ENCODE data around the gene HADHA.

DNA sequence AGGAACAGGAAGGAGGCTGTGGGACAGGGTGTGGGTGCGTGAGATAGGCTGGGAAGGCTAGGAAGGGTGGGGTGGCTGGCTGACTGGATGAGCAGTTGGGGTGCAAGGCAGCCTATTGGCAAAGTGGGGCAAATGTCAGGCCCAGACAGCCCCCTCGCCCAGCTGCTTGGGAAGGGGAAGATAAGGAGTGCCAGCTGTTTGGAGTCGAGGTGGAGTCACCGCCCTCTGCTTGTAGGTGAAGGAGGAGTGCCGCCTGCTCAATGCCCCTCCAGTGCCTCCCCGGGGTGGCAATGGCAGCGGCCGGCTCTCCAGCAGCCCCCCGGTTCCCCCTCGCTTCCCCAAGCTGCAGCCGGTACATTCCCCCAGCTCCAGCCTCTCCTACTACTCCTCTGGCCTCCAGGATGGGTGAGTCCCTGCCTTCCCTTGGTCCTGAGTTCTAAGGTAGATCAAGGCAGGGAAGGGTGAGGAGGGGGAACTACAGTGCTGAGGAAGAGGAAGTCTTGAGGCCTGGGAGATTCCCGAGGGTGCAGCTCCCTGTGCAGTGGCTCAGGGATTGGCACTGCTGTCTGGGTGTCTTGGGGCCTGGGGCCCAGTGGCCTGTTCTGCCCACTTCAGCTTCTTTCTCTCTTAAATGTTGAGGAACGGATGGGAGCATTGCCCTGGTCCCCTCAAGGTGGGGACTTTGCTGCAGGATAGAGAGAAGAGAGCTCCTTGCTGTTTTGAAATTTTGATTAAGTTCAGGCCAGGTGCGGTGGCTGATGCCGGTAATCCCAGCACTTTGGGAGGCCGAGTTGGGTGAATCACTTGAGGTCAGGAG lies 58.3 kb downstream of the HADHA start:
- TF ChIP-seq CTCF (IDR thresholded peaks at IDR 0.05) (no peak), EZH2 (IDR thresholded peaks at IDR 0.05; ENCODE audit: borderline replicate concordance, insufficient read depth, low read depth, low read length, poor library complexity, severe bottlenecking) (no peak)
